Stimulated activated CD4-positive, alpha-beta T cell treated with anti-CD3 and anti-CD28 coated beads, Interleukin-4, amount 100 ng/mL, for 24 hours (primary cell): ENCODE results near the gene SAMD11.
"Not testable (repeated sequence)": the region's sequence is repeated elsewhere in the genome, so short reads cannot be mapped to it uniquely, and the experiment has no call there.

ENCODE experiments used
- DNase-seq: peaks from one replicate; pipeline ENCODE4 v3.0.0-alpha.2; 2020

Gene SAMD11

GRCh38 chr1:966135-966703 is 42.5 kb downstream of the SAMD11 start, which contains the start of gene PLEKHN1:
Gene PLEKHN1 (plus strand): TSS chr1:966482. CDS start chr1:966532, 50 bp downstream.
- no peak for DNase-seq

GRCh38 chr1:966704-967300 is 43.1 kb downstream of the SAMD11 start:
- DNase-seq, result peak; percentile 86

- no peak for DNase-seq
Measured at GRCh38 chr1:967466-968343, 44.0 kb downstream of the SAMD11 start.

GRCh38 chr1:969260-969855 is 45.6 kb downstream of the SAMD11 start:
- DNase-seq, result no peak

GRCh38 chr1:970242-970972 is 46.7 kb downstream of the SAMD11 start:
- no peak for DNase-seq

GRCh38 chr1:970973-971730 is 47.4 kb downstream of the SAMD11 start:
- DNase-seq, result no peak

GRCh38 chr1:971751-972506 is 48.2 kb downstream of the SAMD11 start:
- DNase-seq, result no peak

GRCh38 chr1:972726-973458 is 49.2 kb downstream of the SAMD11 start:
- no peak for DNase-seq

- no peak for DNase-seq
Measured at GRCh38 chr1:973459-974292, 50.0 kb downstream of the SAMD11 start.

- no peak for DNase-seq
Measured at GRCh38 chr1:974293-974640, 50.5 kb downstream of the SAMD11 start.

GRCh38 chr1:974687-975328 is 51.1 kb downstream of the SAMD11 start:
- no peak for DNase-seq

GRCh38 chr1:975365-975764 is 51.6 kb downstream of the SAMD11 start:
- no peak for DNase-seq

- DNase-seq, result peak; percentile 46
Measured at GRCh38 chr1:975896-976683, 52.4 kb downstream of the SAMD11 start.

GRCh38 chr1:976791-977190 is 53.1 kb downstream of the SAMD11 start:
- not testable (repeated sequence) for DNase-seq

GRCh38 chr1:978069-978834 is 54.5 kb downstream of the SAMD11 start:
- DNase-seq, result no peak

GRCh38 chr1:978835-979743 is 55.4 kb downstream of the SAMD11 start:
- no peak for DNase-seq

- DNase-seq, result no peak
Measured at GRCh38 chr1:979744-980072, 56.0 kb downstream of the SAMD11 start.
